GM15510 (cell line): ENCODE data around the gene S100G.

Experiments used
- POLR2A ChIP-seq: IDR thresholded peaks from 3 replicates; pipeline ENCODE4 v1.6.1; 2011; ENCODE audit warnings: borderline replicate concordance; ENCODE audit not compliant: insufficient read length; ENCODE audit errors: extremely low read depth

Gene S100G

GRCh38 chrX:16639966-16640365 is 10.0 kb upstream of the S100G start:
- TF ChIP-seq POLR2A = no peak

- TF ChIP-seq POLR2A = no peak
These were observed 9.1 kb upstream of the S100G start for GRCh38 chrX:16640823-16641222.

GRCh38 chrX:16643176-16643575 is 6.8 kb upstream of the S100G start:
- no peak for TF ChIP-seq POLR2A

GRCh38 chrX:16646366-16647138 is 3.4 kb upstream of the S100G start:
- no peak for TF ChIP-seq POLR2A

- no peak for TF ChIP-seq POLR2A
These were observed 1.6 kb downstream of the S100G start for GRCh38 chrX:16651391-16652024.

GRCh38 chrX:16653424-16653823 is 3.5 kb downstream of the S100G start:
- TF ChIP-seq POLR2A = no peak

- TF ChIP-seq POLR2A = no peak
These were observed 4.1 kb downstream of the S100G start for GRCh38 chrX:16654093-16654492.

- no peak for TF ChIP-seq POLR2A
These were observed 8.3 kb downstream of the S100G start for GRCh38 chrX:16658284-16658683.

- no peak for TF ChIP-seq POLR2A
These were observed 9.4 kb downstream of the S100G start for GRCh38 chrX:16659321-16659720.

GRCh38 chrX:16661495-16661894 is 11.5 kb downstream of the S100G start:
- no peak for TF ChIP-seq POLR2A

- TF ChIP-seq POLR2A = no peak
These were observed 12.4 kb downstream of the S100G start for GRCh38 chrX:16662402-16662801.

- TF ChIP-seq POLR2A = no peak
These were observed 14.1 kb downstream of the S100G start for GRCh38 chrX:16664074-16664473.

- no peak for TF ChIP-seq POLR2A
These were observed 14.7 kb downstream of the S100G start for GRCh38 chrX:16664626-16665025.

- no peak for TF ChIP-seq POLR2A
These were observed 15.1 kb downstream of the S100G start for GRCh38 chrX:16665089-16665488.

GRCh38 chrX:16666541-16666940 is 16.6 kb downstream of the S100G start:
- no peak for TF ChIP-seq POLR2A

- TF ChIP-seq POLR2A = no peak
These were observed 21.0 kb downstream of the S100G start for GRCh38 chrX:16671005-16671404.
